Left lung (tissue), 10 donors: ENCODE data around the gene E2F1. TPM values are rescaled to one million over a fixed set of nuclear protein-coding genes. Genes with fewer than 3 reads are reported as not detected.
A peak's percentile ranks its signal among the peaks of the same experiment; 100 is the strongest.

Source experiments
- ATAC-seq: fragments of 200-7000 bp; cut with Tn5 transposase; one replicate; pipeline ENCODE4 v1.9.1; 2020; ENCODE audit warnings: moderate library complexity
- DNase-seq, 4 donors: peaks; one replicate each; pipeline ENCODE4 v3.0.0-alpha.2; 2013 to 2020
- H3K27ac ChIP-seq, 2 donors: fragments of 200-600 bp; sonication (generic) in 1 of 2; one replicate each; pipeline versions ENCODE4 v1.5.0 to v1.8.0; 2020 to 2021
- H3K27me3 ChIP-seq, 2 donors: fragments of 200-600 bp; sonication (generic) in 1 of 2; one replicate each; pipeline versions ENCODE4 v1.5.0 to v1.8.0; 2020 to 2021
- H3K36me3 ChIP-seq, 2 donors: fragments of 200-600 bp; sonication (generic) in 1 of 2; one replicate each; pipeline versions ENCODE4 v1.5.0 to v1.8.0; 2020 to 2021
- H3K4me1 ChIP-seq, 2 donors: fragments of 200-600 bp; one replicate each; pipeline ENCODE4 v1.8.0; 2021
- H3K4me3 ChIP-seq, 2 donors: fragments of 200-600 bp; sonication (generic) in 1 of 2; one replicate each; pipeline versions ENCODE4 v1.5.0 to v1.8.0; 2020 to 2021; ENCODE audit warnings: mild to moderate bottlenecking in 1 of 2
- H3K9me3 ChIP-seq, 2 donors: fragments of 200-600 bp; sonication (generic) in 1 of 2; one replicate each; pipeline versions ENCODE4 v1.5.0 to v1.8.0; 2020 to 2021
- intact Hi-C, 2 donors: fragments of 100-400 bp; cut with DNase I; formaldehyde crosslinking; loops; one replicate each; pipeline versions ENCODE4 v1.11.2 to v1.14.2; 2022
- polyA plus RNA-seq, 6 donors: library from polyadenylated mRNA; unstranded; fragments of 120-200 nt; gene quantifications; one replicate each; pipeline ENCODE4 v1.2.1, GENCODE V29; 2013; ENCODE audit not compliant: insufficient read length in 6 of 6
- total RNA-seq, 2 donors: library from RNA; stranded (reverse); fragmentation: NEBNext Ultra II Directional; extraction: Animal tissue kit (Norgen Biotek cat#: 25700); gene quantifications; one replicate each; pipeline ENCODE4 v1.2.1, GENCODE V29; 2021
- TF ChIP-seq, protein P1 (sequence below), 2 donors: fragments of 200-600 bp; sonication (generic) in 1 of 2; IDR thresholded peaks; one replicate each; pipeline versions ENCODE4 v1.5.0 to v1.8.0; 2021; ENCODE audit warnings: antibody characterized with exemption in 2 of 2
- donor health status: DM: no; HTN: yes; CAD: no.
- donor health status: DM: no; HTN: no; CAD: no.

The E2F1 gene
- total and polyA plus RNA-seq, 8 donors = 12.2 to 23.6 (median 16.4) TPM

DNA sequence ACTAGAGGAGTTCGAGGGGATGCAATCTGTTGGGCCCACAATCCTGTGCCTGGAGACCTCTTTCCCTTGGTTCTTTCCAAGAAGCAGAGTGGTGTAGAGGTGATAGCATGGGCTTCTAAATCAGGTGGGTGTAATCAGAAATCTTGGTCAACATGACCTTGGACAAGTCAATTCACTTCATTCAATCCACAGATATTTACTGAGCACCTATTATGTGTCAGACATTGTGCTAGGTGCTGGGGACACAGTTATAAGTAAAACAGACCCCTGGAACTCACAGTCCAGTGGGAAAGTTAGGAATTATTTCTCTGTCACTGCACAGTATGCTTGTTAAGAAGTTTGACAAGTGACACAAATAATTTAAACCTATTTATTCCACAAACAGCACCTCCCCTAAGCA is 3.3 kb upstream of the E2F1 start:
- Histone ChIP-seq H3K27ac (no peak overlapping the region), H3K4me1 (peaks cover 13 to 27% of the 10 kb centered on the region in 2 donors), H3K4me3 (no peak overlapping the region), H3K36me3 (no peaks in the 10 kb centered on the region), H3K27me3 (no peaks in the 10 kb centered on the region), H3K9me3 (no peaks in the 10 kb centered on the region)
- no peak for DNase-seq
- intact Hi-C loops = no loop called here
- no peak for ATAC-seq
- TF ChIP-seq, protein P1, sequence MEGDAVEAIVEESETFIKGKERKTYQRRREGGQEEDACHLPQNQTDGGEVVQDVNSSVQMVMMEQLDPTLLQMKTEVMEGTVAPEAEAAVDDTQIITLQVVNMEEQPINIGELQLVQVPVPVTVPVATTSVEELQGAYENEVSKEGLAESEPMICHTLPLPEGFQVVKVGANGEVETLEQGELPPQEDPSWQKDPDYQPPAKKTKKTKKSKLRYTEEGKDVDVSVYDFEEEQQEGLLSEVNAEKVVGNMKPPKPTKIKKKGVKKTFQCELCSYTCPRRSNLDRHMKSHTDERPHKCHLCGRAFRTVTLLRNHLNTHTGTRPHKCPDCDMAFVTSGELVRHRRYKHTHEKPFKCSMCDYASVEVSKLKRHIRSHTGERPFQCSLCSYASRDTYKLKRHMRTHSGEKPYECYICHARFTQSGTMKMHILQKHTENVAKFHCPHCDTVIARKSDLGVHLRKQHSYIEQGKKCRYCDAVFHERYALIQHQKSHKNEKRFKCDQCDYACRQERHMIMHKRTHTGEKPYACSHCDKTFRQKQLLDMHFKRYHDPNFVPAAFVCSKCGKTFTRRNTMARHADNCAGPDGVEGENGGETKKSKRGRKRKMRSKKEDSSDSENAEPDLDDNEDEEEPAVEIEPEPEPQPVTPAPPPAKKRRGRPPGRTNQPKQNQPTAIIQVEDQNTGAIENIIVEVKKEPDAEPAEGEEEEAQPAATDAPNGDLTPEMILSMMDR (IDR thresholded peaks at IDR 0.05) = no peak

DNA sequence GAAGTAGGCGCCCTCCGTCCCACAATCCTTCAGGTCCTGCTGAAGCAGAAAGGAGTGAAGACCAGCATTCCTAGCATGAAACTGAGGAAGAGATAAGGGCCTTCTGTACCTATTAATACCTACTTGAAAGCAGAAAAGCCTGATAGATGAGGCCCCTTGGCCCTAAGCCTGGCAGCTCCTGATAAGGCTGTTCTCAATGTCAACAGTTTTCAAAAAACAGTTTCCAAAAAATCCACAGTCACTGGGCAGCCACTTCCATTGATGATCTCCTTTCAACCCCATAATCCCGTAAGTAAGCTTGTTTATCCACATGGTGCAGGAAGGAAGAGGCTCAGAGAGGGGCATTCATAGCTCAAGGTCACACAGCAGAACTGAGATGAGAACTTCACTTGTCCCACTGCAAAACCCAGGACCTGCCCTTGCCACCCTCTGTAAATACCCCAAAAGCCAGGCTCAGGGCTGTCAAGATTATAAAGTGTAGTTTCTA is 2.8 kb upstream of the E2F1 start:
- Histone ChIP-seq H3K27ac (no peak overlapping the region), H3K4me3 (no peak overlapping the region), H3K9me3 (no peaks in the 10 kb centered on the region), H3K27me3 (no peaks in the 10 kb centered on the region), H3K36me3 (no peaks in the 10 kb centered on the region), H3K4me1 (peaks cover 11 to 32% of the 10 kb centered on the region in 2 donors)
- intact Hi-C loops = no loop called here
- peak in 1 of 4 donors; percentile 52 for DNase-seq
- ATAC-seq = no peak
- TF ChIP-seq, protein P1 (IDR thresholded peaks at IDR 0.05) = no peak

DNA sequence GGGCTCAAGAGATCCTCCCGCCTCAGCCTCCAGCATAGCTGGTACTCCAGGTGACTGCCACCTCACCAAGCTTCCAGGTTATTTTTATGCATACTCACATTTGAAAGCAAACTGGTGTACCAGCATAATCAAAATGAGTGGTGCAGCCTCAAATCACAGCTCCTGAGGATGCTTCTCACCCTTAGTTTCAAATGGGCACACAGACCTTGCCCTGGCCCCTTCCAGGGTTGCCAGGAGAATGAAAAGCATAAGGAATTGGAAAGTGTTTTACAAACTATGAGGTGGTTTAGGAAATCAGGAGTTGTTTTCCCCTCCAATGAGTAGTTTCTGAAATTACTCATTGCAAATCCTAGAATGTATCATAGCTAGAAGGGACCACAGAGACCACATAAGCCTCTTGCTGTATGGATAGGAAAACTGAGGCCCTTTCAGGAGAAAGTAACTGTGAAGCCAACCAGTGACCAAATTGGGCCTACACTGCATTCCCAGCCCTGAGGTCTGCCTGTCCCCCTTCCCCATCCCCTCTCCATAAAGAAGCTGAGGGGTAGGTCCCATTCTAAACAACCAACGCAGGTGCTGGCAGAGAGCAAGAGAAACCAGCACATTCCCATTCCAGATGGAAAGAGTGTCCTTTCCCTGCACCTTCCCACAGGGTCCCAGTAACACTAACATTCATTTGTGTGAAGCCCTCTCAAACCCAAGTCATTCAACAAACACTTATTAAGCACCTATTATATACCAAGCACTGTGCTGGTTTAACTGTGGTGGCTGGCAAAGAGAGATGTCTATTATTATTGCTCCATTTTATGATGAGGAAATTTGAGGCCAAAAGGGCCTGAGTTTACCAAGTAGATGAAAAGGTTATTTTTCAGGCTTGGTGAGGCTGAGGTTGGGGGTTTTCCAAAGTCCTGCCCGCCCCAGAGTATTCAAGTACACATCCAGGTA is 2.1 kb upstream of the E2F1 start:
- ATAC-seq = no peak
- Histone ChIP-seq H3K4me3 (no peak overlapping the region), H3K4me1 (peaks cover 11 to 39% of the 10 kb centered on the region in 2 donors), H3K27ac (no peak overlapping the region), H3K9me3 (no peaks in the 10 kb centered on the region), H3K27me3 (no peaks in the 10 kb centered on the region), H3K36me3 (no peaks in the 10 kb centered on the region)
- no peak for DNase-seq
- intact Hi-C loops = no loop called here
- TF ChIP-seq, protein P1 (IDR thresholded peaks at IDR 0.05) = no peak

DNA sequence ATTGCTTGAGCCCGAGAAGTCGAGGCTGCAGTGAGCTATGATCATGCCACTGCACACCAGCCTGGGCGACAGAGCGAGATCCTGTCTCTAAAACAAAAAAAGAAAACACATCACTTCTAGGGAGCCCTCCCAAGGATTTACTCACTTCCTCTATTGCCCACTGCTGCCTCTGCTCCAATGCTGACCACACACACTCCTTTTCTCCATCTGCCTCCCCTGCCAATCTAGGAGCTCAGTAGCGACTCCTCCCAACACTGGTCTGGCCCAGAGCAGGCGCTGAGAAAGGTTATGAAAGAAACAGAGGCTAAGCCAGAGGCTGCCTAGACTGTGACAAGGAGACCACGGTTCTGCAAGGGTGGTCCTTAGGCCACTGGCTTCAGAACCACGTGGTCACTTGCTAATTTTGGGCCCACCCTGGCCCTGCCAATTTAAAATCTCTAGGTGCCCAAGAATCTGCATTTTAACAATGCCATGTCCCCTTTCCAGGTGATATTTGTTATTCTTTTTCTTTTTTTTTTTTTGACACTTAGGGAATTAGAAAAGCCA is 1.3 kb upstream of the E2F1 start:
- ATAC-seq (no peak), DNase-seq (no peak)
- H3K36me3 ChIP-seq = no peaks in the 10 kb centered on the region
- no peak overlapping the region for H3K4me3 ChIP-seq
- peaks cover 11 to 46% of the 10 kb centered on the region in 2 donors for H3K4me1 ChIP-seq
- H3K27me3 ChIP-seq = no peaks in the 10 kb centered on the region
- intact Hi-C loops = no loop called here
- no peaks in the 10 kb centered on the region for H3K9me3 ChIP-seq
- H3K27ac ChIP-seq = peak overlapping the region in 1 of 2 donors; percentile 57
- TF ChIP-seq, protein P1 (IDR thresholded peaks at IDR 0.05) = no peak

DNA sequence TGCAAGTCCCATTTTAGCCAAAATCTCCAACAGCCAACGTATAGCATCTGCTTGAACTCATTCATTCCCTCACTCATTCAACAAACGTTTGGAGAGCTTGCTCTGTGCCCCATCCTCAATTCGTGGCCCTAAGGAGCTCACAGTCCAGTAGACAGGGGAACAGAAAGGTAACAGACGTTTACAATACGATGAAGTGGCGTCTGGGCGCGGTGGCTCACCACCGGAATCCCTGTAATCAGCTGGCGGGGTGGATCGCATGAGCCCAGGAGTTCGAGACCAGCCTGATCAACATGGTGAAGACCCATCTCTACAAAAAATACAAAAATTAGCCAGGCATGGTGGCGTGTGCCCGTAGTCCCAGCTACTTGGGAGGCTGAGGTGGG is 790 bp upstream of the E2F1 start:
- no peak for ATAC-seq
- TF ChIP-seq, protein P1 (IDR thresholded peaks at IDR 0.05) = no peak
- Histone ChIP-seq H3K27ac (peak overlapping the region in 1 of 2 donors; percentile 57), H3K36me3 (no peaks in the 10 kb centered on the region), H3K27me3 (no peaks in the 10 kb centered on the region), H3K4me3 (peak overlapping the region; percentile 13 to 46), H3K4me1 (peaks cover 11 to 50% of the 10 kb centered on the region in 2 donors), H3K9me3 (no peaks in the 10 kb centered on the region)
- DNase-seq = no peak
- intact Hi-C loops = no loop called here
